Stimulated activated CD8-positive, alpha-beta memory T cell treated with anti-CD3 and anti-CD28 coated beads, Interleukin-7, amount 100 ng/mL, for 48 hours (primary cell): ENCODE results near the gene CBFA2T3.

Source experiments
- DNase-seq, 2 donors: peaks; one replicate each; pipeline ENCODE4 v3.0.0-alpha.2; 2020; ENCODE audit warnings: low read depth in 1 of 2; ENCODE audit errors: extremely low read depth in 1 of 2

The CBFA2T3 gene

GRCh38 chr16:88826070-88826840 lies 150.8 kb downstream of the CBFA2T3 start:
- DNase-seq, result no peak

- DNase-seq, result no peak
These were observed 151.9 kb downstream of the CBFA2T3 start for GRCh38 chr16:88825146-88825545.
